GM21423 (cell line): ENCODE measurements around the gene GPR27.

Experiments
- ATAC-seq: cut with Tn5 transposase; IDR thresholded peaks from one replicate; pipeline ENCODE4 v1.9.1; 2021; ENCODE audit warnings: mild to moderate bottlenecking, moderate library complexity; ENCODE audit not compliant: unreplicated experiment

Gene GPR27, protein sequence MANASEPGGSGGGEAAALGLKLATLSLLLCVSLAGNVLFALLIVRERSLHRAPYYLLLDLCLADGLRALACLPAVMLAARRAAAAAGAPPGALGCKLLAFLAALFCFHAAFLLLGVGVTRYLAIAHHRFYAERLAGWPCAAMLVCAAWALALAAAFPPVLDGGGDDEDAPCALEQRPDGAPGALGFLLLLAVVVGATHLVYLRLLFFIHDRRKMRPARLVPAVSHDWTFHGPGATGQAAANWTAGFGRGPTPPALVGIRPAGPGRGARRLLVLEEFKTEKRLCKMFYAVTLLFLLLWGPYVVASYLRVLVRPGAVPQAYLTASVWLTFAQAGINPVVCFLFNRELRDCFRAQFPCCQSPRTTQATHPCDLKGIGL

DNA sequence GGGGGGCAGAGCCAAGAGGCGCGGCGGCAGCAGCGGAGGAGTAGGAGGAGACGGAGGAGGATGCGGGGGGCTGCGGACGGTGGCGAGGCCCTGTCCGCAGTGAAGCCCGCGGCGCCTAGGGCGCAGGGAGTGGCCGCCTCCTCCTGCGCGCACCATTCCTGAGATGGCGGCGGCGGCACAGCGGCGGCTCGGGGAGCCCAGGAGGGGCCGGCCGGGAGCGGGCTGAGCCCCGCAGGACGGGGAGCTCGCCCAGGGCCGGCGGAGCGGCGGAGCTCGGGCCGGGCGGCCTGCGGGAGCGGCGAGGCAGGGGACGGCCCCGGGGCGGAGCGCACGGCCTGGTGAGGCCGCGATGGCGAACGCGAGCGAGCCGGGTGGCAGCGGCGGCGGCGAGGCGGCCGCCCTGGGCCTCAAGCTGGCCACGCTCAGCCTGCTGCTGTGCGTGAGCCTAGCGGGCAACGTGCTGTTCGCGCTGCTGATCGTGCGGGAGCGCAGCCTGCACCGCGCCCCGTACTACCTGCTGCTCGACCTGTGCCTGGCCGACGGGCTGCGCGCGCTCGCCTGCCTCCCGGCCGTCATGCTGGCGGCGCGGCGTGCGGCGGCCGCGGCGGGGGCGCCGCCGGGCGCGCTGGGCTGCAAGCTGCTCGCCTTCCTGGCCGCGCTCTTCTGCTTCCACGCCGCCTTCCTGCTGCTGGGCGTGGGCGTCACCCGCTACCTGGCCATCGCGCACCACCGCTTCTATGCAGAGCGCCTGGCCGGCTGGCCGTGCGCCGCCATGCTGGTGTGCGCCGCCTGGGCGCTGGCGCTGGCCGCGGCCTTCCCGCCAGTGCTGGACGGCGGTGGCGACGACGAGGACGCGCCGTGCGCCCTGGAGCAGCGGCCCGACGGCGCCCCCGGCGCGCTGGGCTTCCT is at the start of gene GPR27:
Gene GPR27 (plus strand): TSS at position 155 of the 909 bp plus-strand sequence. CDS start 195 bp downstream, at position 350.
- ATAC-seq = no peak

DNA sequence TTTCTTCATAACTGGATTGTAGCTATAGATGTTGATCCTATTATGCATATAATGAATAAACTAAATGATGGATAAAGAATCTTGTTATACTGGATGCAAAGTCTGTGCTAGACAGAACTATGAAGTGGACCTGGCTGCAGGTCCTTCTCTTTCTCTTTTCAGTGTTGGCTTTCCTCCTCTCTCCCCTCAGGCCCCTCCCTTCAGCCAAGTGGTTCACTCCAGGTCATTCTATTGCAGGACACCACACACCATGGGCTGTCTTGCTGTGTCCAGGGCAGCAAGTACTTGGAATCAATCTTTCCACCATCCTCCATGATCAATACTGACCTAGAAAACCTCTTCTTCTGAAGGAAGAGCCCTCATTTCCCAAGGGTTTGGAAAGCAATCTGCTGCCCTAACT is 48.7 kb upstream of the GPR27 start:
- no peak for ATAC-seq

DNA sequence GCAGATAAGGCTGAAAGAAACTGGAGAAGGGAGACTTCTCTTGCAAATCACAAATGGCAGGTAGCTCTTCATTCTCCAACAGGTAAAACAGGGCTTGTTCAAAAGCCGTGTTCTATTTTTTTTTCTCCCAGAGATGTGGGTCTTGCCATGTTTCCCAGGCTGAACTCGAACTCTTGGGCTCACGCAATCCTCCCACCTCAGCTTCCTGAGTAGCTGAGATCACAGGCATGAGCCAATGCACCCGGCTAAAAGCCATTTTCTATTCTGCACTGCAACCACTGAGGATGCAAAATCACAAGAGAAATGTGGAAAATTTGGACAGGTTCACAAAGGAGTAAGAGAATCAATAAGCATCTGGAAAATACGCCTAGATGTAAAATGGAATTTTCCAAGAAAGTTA is 48.0 kb upstream of the GPR27 start:
- ATAC-seq = no peak

DNA sequence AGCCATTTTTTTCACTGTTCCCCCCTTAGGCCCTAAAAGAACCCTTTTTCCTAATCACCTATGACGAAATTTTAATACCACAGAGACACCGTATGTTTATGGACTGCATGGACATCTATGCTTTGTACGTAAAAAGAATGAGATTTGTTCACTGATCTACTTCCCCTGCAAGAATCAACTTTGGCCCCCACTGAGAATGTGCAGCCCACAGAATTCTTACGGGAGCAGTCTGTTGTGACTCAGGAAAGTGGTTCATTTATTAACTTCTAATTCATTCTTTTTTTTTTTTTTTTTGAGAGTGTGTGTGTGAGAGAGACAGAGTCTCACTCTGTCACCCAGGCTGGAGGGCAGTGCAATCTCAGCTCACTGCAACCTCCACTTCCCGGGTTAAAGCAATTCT is 46.1 kb upstream of the GPR27 start:
- ATAC-seq = no peak

DNA sequence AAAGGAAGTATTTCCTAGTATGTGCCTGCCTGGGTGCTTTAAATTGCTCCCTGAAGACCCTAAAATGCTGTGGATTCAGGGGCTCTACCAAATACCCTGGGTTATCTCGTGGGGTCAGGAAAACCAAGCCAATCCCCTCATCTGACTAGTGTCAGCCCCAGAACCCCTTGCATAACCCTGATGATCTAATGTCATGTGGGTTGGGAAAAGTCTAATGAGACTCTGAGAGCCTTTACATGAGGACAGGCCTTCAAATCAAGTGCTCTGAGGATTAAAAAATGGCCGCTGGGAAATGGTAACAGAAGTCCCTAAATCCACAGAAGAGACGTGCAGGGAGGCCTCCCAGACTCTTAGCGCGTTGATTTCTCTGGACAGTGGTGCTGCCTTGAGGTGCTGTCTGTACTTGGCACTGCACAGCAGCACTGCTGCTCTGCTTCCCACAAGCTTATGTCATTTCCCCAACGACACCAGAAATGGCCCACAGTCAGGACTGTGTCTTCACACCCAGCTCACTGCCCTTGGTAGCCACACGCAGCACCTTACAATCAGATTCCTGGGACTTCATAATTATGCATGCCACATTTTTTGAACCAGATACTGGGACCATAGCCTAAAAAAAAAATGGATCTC is 45.1 kb upstream of the GPR27 start:
- ATAC-seq = no peak

DNA sequence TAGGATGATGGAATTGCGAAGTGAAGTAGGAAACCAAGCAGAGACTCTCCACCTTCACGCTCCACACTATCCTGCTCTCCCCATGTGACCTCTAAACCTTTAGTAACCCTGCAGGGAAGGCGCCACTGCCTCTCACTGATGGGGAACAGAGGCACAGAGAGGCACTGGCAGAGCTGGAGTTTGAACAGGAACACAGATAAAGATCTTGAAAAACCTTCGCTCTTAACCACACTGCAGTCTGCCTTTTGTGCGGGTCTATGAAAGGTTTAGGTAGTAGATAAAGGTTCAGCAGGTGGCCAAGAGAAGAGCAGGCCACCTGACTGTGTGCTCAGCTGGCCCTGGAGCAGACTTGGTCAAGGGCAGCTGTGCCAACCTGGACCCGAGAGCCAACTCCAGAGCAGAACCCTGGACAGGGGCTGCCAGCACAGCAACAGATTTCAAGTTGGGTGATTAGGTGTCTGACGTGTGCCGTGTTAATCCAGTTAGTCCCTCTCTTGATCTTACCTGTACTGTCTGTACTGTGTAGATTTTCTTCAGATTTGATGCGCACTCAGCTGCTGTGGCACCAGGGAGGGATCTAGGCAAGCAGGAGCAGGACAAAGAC is 43.6 kb upstream of the GPR27 start:
- ATAC-seq = no peak

DNA sequence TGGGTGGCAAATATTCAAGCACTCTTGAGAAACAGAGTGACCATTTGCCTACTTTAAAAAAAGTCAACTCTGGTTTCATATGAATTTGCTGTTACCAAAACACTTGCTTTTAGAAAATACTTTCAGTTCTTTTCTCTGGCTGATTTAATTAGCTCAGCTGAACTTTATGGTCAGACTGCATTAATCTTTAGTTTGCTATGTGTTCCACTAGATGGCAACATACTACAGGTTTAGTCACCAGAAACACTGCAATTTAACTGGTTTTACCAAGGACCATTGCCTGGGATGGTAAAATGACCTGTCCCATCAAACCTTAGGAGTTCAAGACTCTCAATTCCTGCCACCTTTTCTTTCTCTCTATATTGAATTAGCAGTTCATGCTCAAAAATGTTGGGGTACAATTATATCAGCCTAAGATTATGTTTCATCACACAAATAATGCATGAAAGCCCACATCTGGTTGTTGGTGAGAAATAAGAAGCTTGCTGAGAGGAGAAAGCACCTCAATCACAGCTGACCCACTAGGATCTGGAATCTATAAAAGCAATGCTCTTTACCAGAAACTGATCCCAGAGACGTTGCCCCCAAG is 42.7 kb upstream of the GPR27 start:
- peak; percentile 58 for ATAC-seq

DNA sequence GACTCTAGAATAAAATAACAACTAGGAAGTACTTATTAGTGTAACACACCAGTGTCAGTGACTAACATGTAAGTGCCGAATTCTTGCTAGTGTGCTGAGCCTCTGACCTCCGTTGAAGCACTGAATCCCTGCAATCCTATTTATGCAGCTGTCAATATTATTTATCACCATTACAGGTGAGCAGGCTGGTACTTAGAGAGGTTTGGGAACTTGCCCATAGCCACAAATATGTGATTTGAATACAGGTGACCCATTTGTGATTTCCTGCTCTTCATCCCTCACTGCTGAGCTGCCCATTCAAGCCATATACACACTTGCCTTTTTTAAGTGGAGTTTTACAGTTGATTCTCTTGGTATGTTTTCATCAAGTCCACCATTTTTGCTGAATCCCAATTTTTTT is 40.6 kb upstream of the GPR27 start:
- no peak for ATAC-seq

DNA sequence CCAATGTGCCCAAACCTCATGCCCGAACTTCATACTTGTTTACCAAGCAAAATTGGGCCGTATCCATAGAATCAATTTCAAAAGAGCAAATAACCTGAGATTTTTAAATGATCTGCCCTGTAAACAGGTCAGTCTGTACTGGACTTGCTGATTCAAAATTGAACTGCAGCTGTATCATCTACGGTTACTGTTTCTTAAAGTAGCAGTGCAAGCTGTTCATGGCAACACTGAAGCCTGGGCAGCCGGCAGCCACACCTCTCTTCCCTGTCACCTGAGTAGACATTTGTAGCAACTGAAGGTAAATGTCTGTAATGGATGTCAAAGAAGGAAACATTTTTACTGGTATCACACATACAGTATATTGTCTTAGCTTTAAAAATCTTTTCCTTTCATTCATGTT is 39.1 kb upstream of the GPR27 start:
- no peak for ATAC-seq

DNA sequence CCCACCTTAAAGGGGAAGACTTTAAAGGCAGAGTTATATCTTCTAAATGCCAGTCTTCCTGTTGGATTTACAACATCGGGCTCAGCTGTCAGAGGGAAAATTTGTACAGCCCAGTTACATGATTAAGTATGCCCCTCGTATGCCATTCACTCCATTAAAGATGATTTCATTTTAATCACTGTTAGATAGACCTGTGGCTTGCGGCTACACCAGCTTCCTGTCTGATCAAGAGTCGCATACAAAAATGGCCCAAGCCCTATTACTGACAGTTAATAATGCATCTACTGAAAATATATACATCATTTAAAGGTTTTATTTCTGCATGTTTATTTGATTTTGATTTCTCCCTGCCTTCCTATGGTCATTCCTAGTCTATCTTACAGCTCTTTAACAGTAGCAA is 35.6 kb upstream of the GPR27 start:
- no peak for ATAC-seq

DNA sequence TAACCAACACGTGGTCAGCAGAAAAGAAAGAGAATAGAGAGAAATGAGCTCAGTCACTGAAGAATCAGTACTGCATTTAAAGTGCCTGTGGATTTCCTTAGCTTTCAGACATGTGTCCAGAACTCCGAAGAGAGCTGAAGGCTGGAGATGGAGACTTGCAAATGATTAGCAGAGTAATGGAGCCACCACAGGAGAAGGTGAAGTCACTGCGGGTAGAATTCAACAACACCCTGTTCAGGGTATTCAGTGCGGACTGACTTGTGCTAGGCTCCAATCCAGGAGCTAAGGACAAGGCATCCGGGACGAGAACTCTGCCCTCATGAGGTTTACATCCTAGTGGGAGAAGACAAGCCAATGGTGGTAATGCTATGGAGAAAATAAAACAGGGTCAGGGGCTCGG is 32.7 kb upstream of the GPR27 start:
- no peak for ATAC-seq

DNA sequence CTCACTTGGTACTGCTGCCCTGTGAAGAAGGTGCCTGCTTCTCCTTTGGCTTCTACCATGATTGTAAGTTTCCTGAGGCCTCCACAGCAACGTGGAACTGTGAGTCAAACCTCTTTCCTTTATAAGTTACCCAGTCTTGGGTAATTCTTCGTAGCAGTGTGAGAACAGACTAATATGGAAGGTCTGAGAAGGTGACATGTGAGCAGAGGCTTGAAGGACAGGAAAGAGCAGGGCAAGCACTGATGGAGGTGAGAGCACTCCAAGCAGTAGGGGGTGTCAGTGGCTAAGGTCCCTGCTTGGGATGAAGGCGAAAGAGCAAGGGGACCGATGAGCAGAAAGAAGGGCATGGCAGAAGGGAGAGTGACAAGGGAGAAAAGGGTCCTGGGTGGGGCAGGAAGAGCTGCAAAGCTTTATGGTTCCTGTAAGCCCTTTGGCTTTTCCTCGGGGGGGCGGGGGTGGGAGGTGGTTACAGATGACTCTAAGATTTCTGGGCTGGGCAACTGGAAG is 32.0 kb upstream of the GPR27 start:
- no peak for ATAC-seq

DNA sequence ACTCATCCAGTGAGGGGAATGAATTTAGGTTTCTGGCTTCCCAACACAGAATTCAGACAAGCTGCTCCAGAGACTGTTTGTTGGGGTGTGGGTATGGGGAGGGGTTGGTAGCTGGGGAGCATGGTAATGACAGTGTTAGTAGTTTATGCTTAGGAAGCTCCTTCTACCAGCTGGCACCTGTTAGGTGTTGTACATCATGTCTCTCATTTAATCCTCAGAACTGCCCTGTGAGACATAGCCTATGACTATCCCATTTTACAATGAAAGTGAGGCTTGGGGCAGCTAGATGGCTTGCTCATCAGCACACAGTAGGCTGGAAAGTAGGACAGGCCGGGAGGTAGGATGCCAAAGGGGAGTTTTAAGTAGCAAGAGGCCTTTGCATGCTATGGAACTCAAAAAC is 31.0 kb upstream of the GPR27 start:
- no peak for ATAC-seq

DNA sequence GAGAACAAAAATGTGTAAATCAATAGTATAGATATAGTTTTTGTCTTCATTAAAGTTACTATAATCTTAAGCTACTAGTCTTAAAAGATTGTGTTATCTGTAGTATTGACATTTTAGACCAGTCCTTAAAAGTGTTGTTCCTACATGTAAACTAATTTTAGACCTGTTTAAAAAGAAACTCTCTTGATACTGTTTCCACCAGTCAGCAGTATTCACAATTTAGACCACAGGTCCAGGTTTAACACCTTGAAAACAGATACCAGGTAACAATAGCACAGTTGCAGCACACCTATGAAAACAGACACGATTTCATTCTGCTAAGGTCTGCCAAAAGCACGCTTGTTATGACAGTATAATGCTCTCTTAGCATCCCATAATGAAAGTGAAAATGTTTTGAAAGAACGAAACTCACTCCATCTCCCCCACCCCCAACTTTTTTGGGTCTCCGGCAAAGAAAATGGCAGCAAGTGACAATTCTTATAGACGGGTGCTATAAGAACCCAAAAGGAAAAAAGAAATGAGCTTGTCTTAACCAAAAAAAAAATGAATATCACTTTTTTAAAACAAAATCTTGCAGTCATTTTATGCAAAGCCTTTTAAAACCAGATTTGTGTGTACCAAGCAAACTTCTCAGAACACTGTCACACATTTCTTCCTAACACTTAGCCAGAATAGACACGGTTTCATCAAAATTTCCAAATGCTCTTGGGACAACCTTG is 30.0 kb upstream of the GPR27 start:
- peak; percentile 39 for ATAC-seq

DNA sequence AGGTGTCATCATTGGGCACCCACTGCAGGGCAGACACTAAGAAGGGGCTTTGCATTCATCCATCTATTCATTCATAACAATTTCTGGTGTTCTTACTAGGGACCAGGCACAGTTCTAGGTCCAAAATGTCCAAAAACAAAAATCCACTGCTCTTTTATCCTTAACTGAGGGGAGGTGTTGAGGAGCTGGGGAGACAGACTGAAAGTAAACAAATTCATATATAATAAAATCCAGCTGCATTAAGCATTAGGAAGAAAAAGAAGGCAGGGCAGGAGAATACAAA is 29.5 kb upstream of the GPR27 start:
- ATAC-seq = no peak

DNA sequence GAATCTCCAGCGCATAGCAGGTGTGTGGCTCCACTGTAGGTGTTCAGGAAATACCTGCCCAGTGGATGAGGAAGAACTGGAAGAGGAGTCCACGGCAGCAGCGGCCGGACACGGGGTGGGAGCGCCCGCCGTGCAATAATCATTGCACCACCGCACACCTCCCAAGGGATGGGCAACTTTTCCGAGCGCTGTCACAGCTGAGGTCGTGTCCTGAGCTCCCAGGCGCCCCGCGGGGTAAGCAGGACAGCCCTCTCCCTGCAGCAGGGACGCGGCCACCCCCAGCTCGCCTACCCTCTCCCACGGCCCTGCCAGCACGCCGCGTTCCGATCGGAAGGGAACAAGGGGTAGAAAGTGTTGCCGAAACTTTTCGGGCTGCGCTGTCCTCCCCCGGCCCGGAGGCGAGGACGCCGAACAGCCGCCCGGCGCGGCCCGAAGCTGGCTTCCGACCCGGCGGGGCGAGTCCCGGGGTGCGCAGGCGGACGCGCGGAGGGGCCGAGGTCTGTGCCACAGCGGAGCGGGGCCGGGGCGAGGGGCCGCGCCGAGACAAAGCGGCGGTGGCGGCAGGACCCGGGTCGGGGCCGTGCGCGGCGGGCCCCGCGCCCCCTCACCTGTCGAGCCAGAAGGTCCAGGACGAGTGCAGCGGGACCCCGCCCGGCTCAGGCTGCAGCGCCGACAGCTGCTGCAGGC is 28.9 kb upstream of the GPR27 start:
- peak; percentile 40 for ATAC-seq

DNA sequence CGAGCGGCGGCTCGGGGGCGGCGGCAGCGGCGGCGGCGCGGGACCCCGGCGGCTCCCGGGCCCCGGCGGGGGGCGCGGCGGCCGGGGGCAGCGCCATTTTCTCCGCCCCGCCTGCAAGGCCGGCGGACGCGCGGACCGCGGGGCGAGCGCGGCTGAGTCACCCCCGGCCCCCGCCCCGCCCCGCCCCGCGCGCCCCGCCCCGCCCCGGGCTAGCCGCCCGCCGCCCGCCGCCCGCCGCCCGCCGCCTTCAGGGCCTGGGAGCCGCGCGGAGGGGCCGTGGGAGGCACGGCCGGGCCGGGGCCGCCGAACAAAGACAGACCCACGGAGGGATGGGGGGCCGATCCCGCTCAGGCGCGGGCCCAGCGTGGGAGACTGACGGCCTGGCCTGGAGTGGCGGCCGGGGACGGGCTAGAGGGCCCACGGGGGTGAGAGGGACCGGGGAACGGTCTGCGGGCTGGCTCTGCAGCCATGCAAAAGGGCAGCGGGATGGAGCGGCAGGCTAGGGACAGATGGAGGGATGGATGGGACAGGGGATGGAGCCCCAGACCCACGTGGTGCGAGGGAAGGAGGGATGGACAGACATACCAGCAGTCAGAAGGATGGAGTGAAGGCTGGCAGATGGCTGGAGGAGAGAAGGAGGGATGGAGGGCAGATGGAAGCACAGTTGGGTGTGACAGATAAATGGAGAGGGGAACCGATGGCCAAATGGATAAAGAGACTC is 28.2 kb upstream of the GPR27 start, which contains the start of gene EIF4E3:
Gene EIF4E3 (minus strand): TSS at position 132 of the 721 bp plus-strand sequence. CDS start 35 bp downstream, at position 97.
- ATAC-seq = peak; percentile 31

DNA sequence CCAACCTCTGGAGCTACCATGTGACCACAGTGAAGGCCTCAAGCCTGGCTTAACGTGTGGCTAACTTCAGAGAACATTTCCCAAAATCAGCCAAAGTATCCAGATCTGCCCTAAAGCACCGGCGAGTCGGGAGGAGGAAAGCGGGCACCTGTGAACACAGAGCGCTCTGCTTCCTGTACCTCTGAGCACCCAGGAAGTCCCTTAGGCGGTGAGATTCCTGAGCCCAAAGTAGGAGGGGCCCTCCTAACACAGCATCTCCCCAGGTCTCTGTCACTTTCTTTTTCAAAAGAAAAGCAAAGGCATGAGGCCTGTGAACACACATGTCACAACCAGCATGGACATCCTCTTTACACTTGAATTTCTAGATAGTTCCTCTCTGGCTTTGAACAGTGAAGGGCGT is 27.5 kb upstream of the GPR27 start:
- ATAC-seq = no peak
